Activated gamma-delta T cell treated with anti-CD3 and anti-CD28 coated beads, Interleukin-2, amount 50 U/mL, for 16 hours (primary cell): ENCODE data around the gene SCRN2.

Source experiments
- DNase-seq: peaks from one replicate; pipeline ENCODE4 v3.0.0-alpha.2; 2020; ENCODE audit warnings: low read depth

SCRN2 gene

GRCh38 chr17:47840742-47841487 lies at the start of gene SCRN2:
SCRN2 (minus strand) TSS chr17:47841273; CDS start chr17:47840843, 430 bp downstream.
- DNase-seq: peak; percentile 81

- peak; percentile 93 for DNase-seq
Observed at GRCh38 chr17:47889734-47890529, 48.9 kb upstream of the SCRN2 start.

GRCh38 chr17:47888293-47888692 lies 47.2 kb upstream of the SCRN2 start:
- DNase-seq: no peak

GRCh38 chr17:47884905-47885730 lies 44.0 kb upstream of the SCRN2 start:
- no peak for DNase-seq

- DNase-seq: no peak
Observed at GRCh38 chr17:47884427-47884740, 43.3 kb upstream of the SCRN2 start.

- no peak for DNase-seq
Observed at GRCh38 chr17:47883589-47884426, 42.7 kb upstream of the SCRN2 start.

- no peak for DNase-seq
Observed at GRCh38 chr17:47882695-47883588, 41.9 kb upstream of the SCRN2 start.

GRCh38 chr17:47882247-47882646 lies 41.2 kb upstream of the SCRN2 start:
- DNase-seq: no peak

- no peak for DNase-seq
Observed at GRCh38 chr17:47879776-47880454, 38.8 kb upstream of the SCRN2 start.

- no peak for DNase-seq
Observed at GRCh38 chr17:47879028-47879585, 38.0 kb upstream of the SCRN2 start.

GRCh38 chr17:47878203-47879027 lies 37.3 kb upstream of the SCRN2 start:
- no peak for DNase-seq

- DNase-seq: no peak
Observed at GRCh38 chr17:47877368-47878034, 36.4 kb upstream of the SCRN2 start.

GRCh38 chr17:47875011-47875985 lies 34.2 kb upstream of the SCRN2 start:
- DNase-seq: no peak

- DNase-seq: no peak
Observed at GRCh38 chr17:47873200-47874090, 32.4 kb upstream of the SCRN2 start.

GRCh38 chr17:47872651-47873161 lies 31.6 kb upstream of the SCRN2 start:
- no peak for DNase-seq
